Neutrophil (primary cell): ENCODE data around the gene CD177.
A peak's percentile ranks its signal among the peaks of the same experiment; 100 is the strongest.
"Not testable (repeated sequence)": the region's sequence is repeated elsewhere in the genome, so short reads cannot be mapped to it uniquely, and the experiment has no call there.

Experiments used
- H3K27ac ChIP-seq: fragments of 200-600 bp; sonication (generic); 2 replicates; pipeline ENCODE4 v1.5.1; 2016; ENCODE audit warnings: mild to moderate bottlenecking, moderate library complexity
- H3K27me3 ChIP-seq: fragments of 200-600 bp; sonication (generic); 2 replicates; pipeline ENCODE4 v1.6.0; 2016; ENCODE audit warnings: mild to moderate bottlenecking
- H3K36me3 ChIP-seq: fragments of 200-600 bp; sonication (generic); 2 replicates; pipeline ENCODE4 v1.5.1; 2017
- H3K4me1 ChIP-seq, 2 experiments: fragments of 200-600 bp in 1 of 2; sonication (generic) in 1 of 2; 1 replicate in 1 of 2; 2 replicates in 1 of 2; pipeline versions ENCODE4 v1.5.1 to v1.6.1; 2013 to 2016; ENCODE audit warnings: low read depth in 1 of 2, low read length in 1 of 2, mild to moderate bottlenecking in 1 of 2, moderate library complexity in 1 of 2; ENCODE audit not compliant: control insufficient read depth in 1 of 2, insufficient read depth in 1 of 2
- H3K4me3 ChIP-seq, 2 experiments: fragments of 200-600 bp in 1 of 2; sonication (generic) in 1 of 2; 1 replicate in 1 of 2; 2 replicates in 1 of 2; pipeline ENCODE4 v1.5.1; 2013 to 2016; ENCODE audit warnings: low read depth in 1 of 2, low read length in 1 of 2, mild to moderate bottlenecking in 1 of 2, moderate library complexity in 1 of 2
- H3K9me3 ChIP-seq: fragments of 200-600 bp; sonication (generic); 2 replicates; pipeline ENCODE4 v1.5.1; 2016
- TF ChIP-seq, protein P1 (sequence below): fragments of 200-600 bp; sonication (generic); IDR thresholded peaks from 2 replicates; pipeline ENCODE4 v1.5.1; 2016; ENCODE audit warnings: antibody characterized with exemption

CD177 gene

DNA sequence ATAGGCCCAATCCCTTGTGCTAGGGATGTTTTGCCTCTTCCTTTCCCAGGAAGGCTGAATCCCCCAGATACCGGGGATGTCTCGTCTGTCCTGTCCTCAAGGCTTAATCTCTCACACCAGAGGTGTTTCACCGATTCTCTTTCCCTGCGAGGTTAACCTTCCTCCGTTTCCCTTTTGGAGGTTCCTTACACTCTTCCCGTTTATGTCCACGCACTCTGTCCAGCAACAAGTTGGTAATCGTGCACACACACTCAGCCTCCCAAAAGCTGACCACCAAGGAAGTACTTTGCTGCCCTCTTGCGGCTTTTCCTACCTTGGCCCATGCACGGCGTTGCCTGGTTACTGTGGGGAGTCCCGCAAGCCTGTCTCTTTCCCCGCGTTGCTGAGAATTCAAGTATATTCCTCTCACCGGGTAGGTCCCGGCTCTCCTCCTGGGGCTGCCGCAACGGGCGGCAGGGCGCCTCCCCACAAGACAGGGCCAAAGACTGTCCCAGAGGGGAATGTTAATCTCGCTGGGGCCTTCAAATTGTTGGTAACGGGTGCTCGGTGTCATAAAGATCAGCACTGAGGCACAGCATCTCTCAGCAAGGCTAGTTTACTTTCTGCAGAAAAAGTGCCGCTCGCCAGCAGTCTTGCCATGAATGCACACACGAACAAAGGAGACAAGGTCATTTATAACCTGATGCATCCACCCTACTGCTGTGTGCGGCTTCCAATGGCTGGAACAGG is 36.7 kb upstream of the CD177 start:
- Histone ChIP-seq H3K4me3 (no peak overlapping the region), H3K4me1 (peaks cover 0 to 5% of the 10 kb centered on the region in 2 experiments), H3K9me3 (no peaks in the 10 kb centered on the region), H3K27ac (no peak overlapping the region), H3K27me3 (no peaks in the 10 kb centered on the region), H3K36me3 (no peaks in the 10 kb centered on the region)
- TF ChIP-seq, protein P1, sequence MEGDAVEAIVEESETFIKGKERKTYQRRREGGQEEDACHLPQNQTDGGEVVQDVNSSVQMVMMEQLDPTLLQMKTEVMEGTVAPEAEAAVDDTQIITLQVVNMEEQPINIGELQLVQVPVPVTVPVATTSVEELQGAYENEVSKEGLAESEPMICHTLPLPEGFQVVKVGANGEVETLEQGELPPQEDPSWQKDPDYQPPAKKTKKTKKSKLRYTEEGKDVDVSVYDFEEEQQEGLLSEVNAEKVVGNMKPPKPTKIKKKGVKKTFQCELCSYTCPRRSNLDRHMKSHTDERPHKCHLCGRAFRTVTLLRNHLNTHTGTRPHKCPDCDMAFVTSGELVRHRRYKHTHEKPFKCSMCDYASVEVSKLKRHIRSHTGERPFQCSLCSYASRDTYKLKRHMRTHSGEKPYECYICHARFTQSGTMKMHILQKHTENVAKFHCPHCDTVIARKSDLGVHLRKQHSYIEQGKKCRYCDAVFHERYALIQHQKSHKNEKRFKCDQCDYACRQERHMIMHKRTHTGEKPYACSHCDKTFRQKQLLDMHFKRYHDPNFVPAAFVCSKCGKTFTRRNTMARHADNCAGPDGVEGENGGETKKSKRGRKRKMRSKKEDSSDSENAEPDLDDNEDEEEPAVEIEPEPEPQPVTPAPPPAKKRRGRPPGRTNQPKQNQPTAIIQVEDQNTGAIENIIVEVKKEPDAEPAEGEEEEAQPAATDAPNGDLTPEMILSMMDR, result no peak

DNA sequence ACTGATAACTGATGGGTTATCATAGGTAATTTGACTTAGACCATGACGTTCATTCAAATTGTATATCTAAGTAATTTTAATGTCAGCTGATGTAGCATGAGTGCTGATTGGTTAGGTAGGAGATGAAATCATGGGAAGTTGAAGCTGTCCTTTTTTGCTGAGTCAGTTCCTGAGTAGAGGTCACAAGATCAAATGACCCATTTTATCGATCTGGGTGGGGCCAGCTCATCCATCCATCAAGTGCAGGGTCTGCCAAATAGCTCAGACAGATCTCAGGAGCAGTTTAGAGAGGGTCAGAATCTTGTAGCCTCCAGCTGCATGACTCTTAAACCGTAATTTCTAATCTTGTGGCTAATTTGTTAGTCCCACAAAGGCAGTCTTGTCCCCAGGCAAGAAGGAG is 35.3 kb upstream of the CD177 start:
- H3K4me3 ChIP-seq, result no peak overlapping the region
- peaks cover 10 to 11% of the 10 kb centered on the region in 2 experiments for H3K4me1 ChIP-seq
- H3K27me3 ChIP-seq, result no peaks in the 10 kb centered on the region
- no peak overlapping the region for H3K27ac ChIP-seq
- H3K36me3 ChIP-seq, result no peaks in the 10 kb centered on the region
- H3K9me3 ChIP-seq, result no peaks in the 10 kb centered on the region
- TF ChIP-seq, protein P1, result no peak

DNA sequence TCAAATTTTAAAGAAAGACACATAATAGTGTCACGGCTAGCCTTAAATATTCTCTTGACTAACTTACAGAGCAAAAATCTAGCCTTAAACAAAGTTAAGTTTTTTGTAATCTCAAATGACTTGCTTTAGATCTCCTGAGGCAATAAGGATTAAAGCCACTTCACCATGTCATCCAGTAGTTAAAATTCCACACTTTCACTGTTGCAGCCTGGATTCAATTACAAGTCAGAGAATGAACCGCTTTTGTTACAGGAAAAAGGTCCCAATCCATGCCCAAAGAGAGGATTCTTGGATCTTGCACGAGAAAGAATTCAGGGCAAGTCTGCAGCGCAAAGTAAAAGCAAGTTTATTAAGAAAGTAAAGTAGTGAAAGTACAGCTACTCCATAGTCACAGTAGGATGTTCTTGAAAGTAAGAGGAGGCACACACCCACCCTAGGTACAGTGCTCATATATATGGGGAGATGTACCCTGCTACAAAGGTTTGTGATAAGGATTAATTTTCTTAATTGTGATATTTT is 34.6 kb upstream of the CD177 start:
- H3K4me1 ChIP-seq, result peaks cover 12% of the 10 kb centered on the region in 2 experiments
- H3K9me3 ChIP-seq, result no peaks in the 10 kb centered on the region
- H3K27ac ChIP-seq, result no peak overlapping the region
- no peaks in the 10 kb centered on the region for H3K36me3 ChIP-seq
- no peak overlapping the region for H3K4me3 ChIP-seq
- TF ChIP-seq, protein P1, result no peak
- no peaks in the 10 kb centered on the region for H3K27me3 ChIP-seq

DNA sequence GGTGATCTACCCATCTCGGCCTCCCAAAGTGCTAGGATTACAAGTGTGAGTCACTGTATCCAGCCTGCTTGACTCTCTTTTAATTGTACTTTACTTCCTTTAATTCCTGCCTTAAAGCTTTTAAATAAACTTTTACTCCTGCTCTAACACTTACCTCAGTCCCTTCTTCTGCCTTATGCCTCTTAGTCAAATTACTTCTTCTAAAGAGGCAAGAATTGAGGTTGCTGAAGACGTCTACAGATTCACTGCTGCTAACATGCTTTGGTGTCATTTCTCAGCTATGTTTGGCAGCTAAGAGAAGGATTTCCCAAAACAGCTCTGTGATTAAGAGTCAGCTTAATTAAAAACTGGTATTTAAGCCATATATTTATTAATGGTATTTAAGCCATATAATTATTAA is 32.9 kb upstream of the CD177 start:
- Histone ChIP-seq H3K4me3 (no peak overlapping the region), H3K36me3 (no peaks in the 10 kb centered on the region), H3K9me3 (no peaks in the 10 kb centered on the region), H3K27me3 (no peaks in the 10 kb centered on the region), H3K4me1 (peaks cover 17 to 18% of the 10 kb centered on the region in 2 experiments), H3K27ac (no peak overlapping the region)
- TF ChIP-seq, protein P1, result no peak

DNA sequence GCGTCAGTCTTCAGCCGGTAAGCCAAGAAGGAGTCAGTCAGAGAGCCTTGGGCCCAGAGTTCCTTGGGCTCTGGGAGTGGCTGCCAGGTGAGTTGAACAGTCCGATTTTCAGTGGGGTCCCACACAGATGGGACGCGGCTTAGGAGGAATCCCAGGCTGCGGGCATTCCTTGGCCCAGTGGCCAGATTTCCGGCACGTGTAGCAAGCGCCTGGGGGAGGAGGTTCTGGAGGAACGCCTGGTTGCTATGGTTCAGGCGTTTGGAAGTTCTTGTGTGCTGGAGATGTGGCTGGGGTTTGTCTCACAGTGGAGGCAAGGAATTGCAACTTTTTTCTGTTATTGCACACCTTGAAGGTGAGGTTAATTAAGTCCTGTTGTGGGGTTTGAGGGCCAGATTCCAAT is 26.7 kb upstream of the CD177 start:
- H3K27me3 ChIP-seq, H3K4me3 ChIP-seq, H3K36me3 ChIP-seq, H3K9me3 ChIP-seq: not testable (repeated sequence)
- peak overlapping the region; percentile 33 for H3K27ac ChIP-seq
- H3K4me1 ChIP-seq, result peaks cover 49 to 61% of the 10 kb centered on the region in 2 experiments

DNA sequence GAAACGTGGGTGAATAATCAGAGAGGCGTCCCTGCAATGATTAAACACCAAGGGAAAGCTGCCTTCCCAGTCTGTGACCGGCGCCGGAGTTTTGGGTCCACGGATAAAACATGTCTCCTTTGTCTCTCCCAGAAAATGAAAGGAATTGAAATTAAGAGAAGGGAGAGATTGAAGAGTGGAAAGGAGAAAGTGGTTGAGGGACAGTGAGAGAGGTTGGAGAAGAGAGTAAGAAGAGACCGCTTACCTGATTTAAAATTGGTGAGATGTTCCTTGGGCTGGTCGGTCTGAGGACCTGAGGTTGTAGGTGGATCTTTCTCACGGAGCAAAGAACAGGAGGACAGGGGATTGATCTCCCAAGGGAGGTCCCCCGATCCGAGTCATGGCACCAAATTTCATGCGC is 24.9 kb upstream of the CD177 start:
- not testable (repeated sequence) for H3K27ac ChIP-seq, H3K27me3 ChIP-seq, H3K9me3 ChIP-seq, H3K36me3 ChIP-seq, H3K4me3 ChIP-seq
- H3K4me1 ChIP-seq, result peaks cover 60 to 68% of the 10 kb centered on the region in 2 experiments

DNA sequence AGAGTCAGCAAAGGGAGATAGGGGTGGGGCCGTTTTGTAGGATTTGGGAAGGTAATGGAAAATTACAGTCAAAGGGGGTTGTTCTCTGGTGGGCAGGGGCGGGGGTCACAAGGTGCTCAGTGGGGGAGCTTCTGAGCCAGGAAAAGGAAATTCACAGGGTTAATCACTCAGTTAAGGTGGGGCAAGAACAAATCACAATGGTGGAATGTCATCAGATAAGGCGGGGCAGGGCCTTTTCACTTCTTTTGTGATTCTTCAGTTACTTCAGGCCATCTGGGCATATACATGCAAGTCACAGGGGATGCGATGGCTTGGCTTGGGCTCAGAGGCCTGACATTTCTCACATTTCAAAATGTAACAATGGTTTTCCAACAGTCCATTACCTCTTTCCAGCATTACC is 24.4 kb upstream of the CD177 start:
- peaks cover 62 to 69% of the 10 kb centered on the region in 2 experiments for H3K4me1 ChIP-seq
- H3K36me3 ChIP-seq, H3K27me3 ChIP-seq, H3K9me3 ChIP-seq, H3K27ac ChIP-seq: not testable (repeated sequence)
- H3K4me3 ChIP-seq, result peak overlapping the region in 1 of 2 experiments; percentile 64
